ENCODE measurements around the gene EIPR1.

The EIPR1 gene

GRCh38 chr2:3325458-3326181, 52.0 kb downstream of the EIPR1 start:
- in situ Hi-C loops (cut with HindIII; ENCODE audit: low sequenced_read_pairs): no loop called here

- in situ Hi-C loops (cut with HindIII; ENCODE audit: low sequenced_read_pairs): no loop called here
Observed at GRCh38 chr2:3324404-3325281, 53.0 kb downstream of the EIPR1 start.

- in situ Hi-C loops (cut with HindIII; ENCODE audit: low sequenced_read_pairs): no loop called here
Observed at GRCh38 chr2:3324036-3324386, 53.6 kb downstream of the EIPR1 start.

- in situ Hi-C loops (cut with HindIII; ENCODE audit: low sequenced_read_pairs): no loop called here
Observed at GRCh38 chr2:3323360-3324035, 54.1 kb downstream of the EIPR1 start.

GRCh38 chr2:3322311-3322970, 55.2 kb downstream of the EIPR1 start:
- in situ Hi-C loops (cut with HindIII; ENCODE audit: low sequenced_read_pairs): no loop called here

GRCh38 chr2:3321825-3322224, 55.8 kb downstream of the EIPR1 start:
- in situ Hi-C loops (cut with HindIII; ENCODE audit: low sequenced_read_pairs): no loop called here

GRCh38 chr2:3320910-3321605, 56.6 kb downstream of the EIPR1 start:
- in situ Hi-C loops (cut with HindIII; ENCODE audit: low sequenced_read_pairs): no loop called here

- in situ Hi-C loops (cut with HindIII; ENCODE audit: low sequenced_read_pairs): no loop called here
Observed at GRCh38 chr2:3319745-3320566, 57.7 kb downstream of the EIPR1 start.

GRCh38 chr2:3319134-3319533, 58.5 kb downstream of the EIPR1 start:
- in situ Hi-C loops (cut with HindIII; ENCODE audit: low sequenced_read_pairs): no loop called here

GRCh38 chr2:3317871-3318590, 59.6 kb downstream of the EIPR1 start:
- in situ Hi-C loops (cut with HindIII; ENCODE audit: low sequenced_read_pairs): no loop called here

- in situ Hi-C loops (cut with HindIII; ENCODE audit: low sequenced_read_pairs): no loop called here
Observed at GRCh38 chr2:3317277-3317685, 60.3 kb downstream of the EIPR1 start.

GRCh38 chr2:3316456-3317276, 61.0 kb downstream of the EIPR1 start:
- in situ Hi-C loops (cut with HindIII; ENCODE audit: low sequenced_read_pairs): no loop called here

- in situ Hi-C loops (cut with HindIII; ENCODE audit: low sequenced_read_pairs): no loop called here
Observed at GRCh38 chr2:3314626-3315025, 63.0 kb downstream of the EIPR1 start.

- in situ Hi-C loops (cut with HindIII; ENCODE audit: low sequenced_read_pairs): no loop called here
Observed at GRCh38 chr2:3313781-3314375, 63.7 kb downstream of the EIPR1 start.

- in situ Hi-C loops (cut with HindIII; ENCODE audit: low sequenced_read_pairs): no loop called here
Observed at GRCh38 chr2:3312576-3313345, 64.9 kb downstream of the EIPR1 start.

- in situ Hi-C loops (cut with HindIII; ENCODE audit: low sequenced_read_pairs): no loop called here
Observed at GRCh38 chr2:3311601-3312000, 66.0 kb downstream of the EIPR1 start.

Measured in DLD1 (cell line).